CD1c-positive myeloid dendritic cell (primary cell): ENCODE results near the gene ADIPOQ.
"Not testable (repeated sequence)": the region's sequence is repeated elsewhere in the genome, so short reads cannot be mapped to it uniquely, and the experiment has no call there.

ENCODE experiments used
- DNase-seq: peaks from one replicate; pipeline ENCODE4 v3.0.0-alpha.2; 2016; ENCODE audit errors: extremely low spot score

ADIPOQ gene

GRCh38 chr3:186826410-186826975, 16.0 kb upstream of the ADIPOQ start:
- DNase-seq: no peak

- DNase-seq: peak; percentile 97
These were observed 15.3 kb upstream of the ADIPOQ start for GRCh38 chr3:186826976-186827857.

- DNase-seq: no peak
These were observed 14.2 kb upstream of the ADIPOQ start for GRCh38 chr3:186828340-186828739.

- DNase-seq: no peak
These were observed 10.7 kb upstream of the ADIPOQ start for GRCh38 chr3:186831798-186832197.

- DNase-seq: no peak
These were observed 10.2 kb upstream of the ADIPOQ start for GRCh38 chr3:186832276-186832675.

- no peak for DNase-seq
These were observed 2.5 kb upstream of the ADIPOQ start for GRCh38 chr3:186839874-186840641.

GRCh38 chr3:186841620-186842019, 890 bp upstream of the ADIPOQ start:
- DNase-seq: no peak

GRCh38 chr3:186843039-186843432, 526 bp downstream of the ADIPOQ start:
- DNase-seq: no peak

GRCh38 chr3:186844908-186845307, 2.4 kb downstream of the ADIPOQ start:
- DNase-seq: no peak

GRCh38 chr3:186845756-186846155, 3.2 kb downstream of the ADIPOQ start:
- DNase-seq: peak; percentile 22

- DNase-seq: no peak
These were observed 4.9 kb downstream of the ADIPOQ start for GRCh38 chr3:186847437-186847836.

- DNase-seq: peak; percentile 53
These were observed 7.0 kb downstream of the ADIPOQ start for GRCh38 chr3:186849374-186849975.

- not testable (repeated sequence) for DNase-seq
These were observed 9.3 kb downstream of the ADIPOQ start for GRCh38 chr3:186851835-186852234.

- no peak for DNase-seq
These were observed 10.5 kb downstream of the ADIPOQ start for GRCh38 chr3:186852994-186853393.

GRCh38 chr3:186854146-186854545, 11.6 kb downstream of the ADIPOQ start:
- DNase-seq: no peak

GRCh38 chr3:186854954-186855353, 12.4 kb downstream of the ADIPOQ start:
- DNase-seq: no peak

GRCh38 chr3:186857743-186858142, 15.2 kb downstream of the ADIPOQ start:
- no peak for DNase-seq

GRCh38 chr3:186865215-186865853, 22.8 kb downstream of the ADIPOQ start:
- DNase-seq: not testable (repeated sequence)

- DNase-seq: not testable (repeated sequence)
These were observed 23.6 kb downstream of the ADIPOQ start for GRCh38 chr3:186866095-186866494.

GRCh38 chr3:186869253-186870100, 27.0 kb downstream of the ADIPOQ start:
- DNase-seq: no peak
